ENCODE measurements around the gene NOL6. TPM values are rescaled to one million over a fixed set of nuclear protein-coding genes. Genes with fewer than 3 reads are reported as not detected.

The NOL6 gene
- polyA plus RNA-seq, 1 experiment, result 34.7 TPM

DNA sequence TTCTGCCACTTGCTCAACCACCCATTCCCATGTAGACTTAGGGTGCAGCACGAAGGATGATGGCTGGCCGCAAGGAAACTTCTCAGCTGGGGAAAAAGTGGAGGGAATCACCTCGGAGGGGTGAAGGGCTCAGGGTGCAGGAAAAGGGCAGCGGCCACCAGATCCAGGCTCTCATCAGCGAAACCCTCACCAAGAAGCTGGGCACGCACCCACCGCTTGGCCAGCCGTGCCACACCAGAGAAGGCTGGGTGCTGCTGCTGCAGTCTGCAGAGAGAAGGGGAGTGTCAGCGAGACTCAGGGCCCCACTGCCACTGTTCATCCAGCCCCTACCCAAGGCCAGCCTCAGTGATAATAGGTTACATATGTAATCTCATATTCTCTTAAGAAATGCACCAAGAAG, 8.6 kb downstream of the NOL6 start:
- Histone ChIP-seq H3K9me3 (ENCODE audit: control insufficient read depth, insufficient read depth, low read length) (no peaks in the 10 kb centered on the region; the same call in 1 of the 2 replicates), H3K27me3 (ENCODE audit: control insufficient read depth, insufficient read depth, low read length) (no peaks in the 10 kb centered on the region), H3K27ac (ENCODE audit: low read depth, low read length) (no peak overlapping the region), H3K4me3 (ENCODE audit: low read depth, low read length) (no peak overlapping the region)
- TF ChIP-seq, protein P1, sequence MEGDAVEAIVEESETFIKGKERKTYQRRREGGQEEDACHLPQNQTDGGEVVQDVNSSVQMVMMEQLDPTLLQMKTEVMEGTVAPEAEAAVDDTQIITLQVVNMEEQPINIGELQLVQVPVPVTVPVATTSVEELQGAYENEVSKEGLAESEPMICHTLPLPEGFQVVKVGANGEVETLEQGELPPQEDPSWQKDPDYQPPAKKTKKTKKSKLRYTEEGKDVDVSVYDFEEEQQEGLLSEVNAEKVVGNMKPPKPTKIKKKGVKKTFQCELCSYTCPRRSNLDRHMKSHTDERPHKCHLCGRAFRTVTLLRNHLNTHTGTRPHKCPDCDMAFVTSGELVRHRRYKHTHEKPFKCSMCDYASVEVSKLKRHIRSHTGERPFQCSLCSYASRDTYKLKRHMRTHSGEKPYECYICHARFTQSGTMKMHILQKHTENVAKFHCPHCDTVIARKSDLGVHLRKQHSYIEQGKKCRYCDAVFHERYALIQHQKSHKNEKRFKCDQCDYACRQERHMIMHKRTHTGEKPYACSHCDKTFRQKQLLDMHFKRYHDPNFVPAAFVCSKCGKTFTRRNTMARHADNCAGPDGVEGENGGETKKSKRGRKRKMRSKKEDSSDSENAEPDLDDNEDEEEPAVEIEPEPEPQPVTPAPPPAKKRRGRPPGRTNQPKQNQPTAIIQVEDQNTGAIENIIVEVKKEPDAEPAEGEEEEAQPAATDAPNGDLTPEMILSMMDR (IDR thresholded peaks at IDR 0.05; ENCODE audit: low read depth, low read length), result no peak
- no peak for DNase-seq (ENCODE audit: low read depth, low spot score)
- CTCF ChIA-PET, result interaction anchor here (1.3 to 7.9 kb wide), 5 partner anchors 9 to 178 kb away, joined by 5 to 74 read pairs (median 24); partner anchors contain the start of genes AQP3 and NOL6
- POLR2A ChIA-PET, result interaction anchor here (0.5 kb wide), 1 partner anchor 11 kb away, joined by 3 read pairs; no protein-coding TSS in a partner anchor

DNA sequence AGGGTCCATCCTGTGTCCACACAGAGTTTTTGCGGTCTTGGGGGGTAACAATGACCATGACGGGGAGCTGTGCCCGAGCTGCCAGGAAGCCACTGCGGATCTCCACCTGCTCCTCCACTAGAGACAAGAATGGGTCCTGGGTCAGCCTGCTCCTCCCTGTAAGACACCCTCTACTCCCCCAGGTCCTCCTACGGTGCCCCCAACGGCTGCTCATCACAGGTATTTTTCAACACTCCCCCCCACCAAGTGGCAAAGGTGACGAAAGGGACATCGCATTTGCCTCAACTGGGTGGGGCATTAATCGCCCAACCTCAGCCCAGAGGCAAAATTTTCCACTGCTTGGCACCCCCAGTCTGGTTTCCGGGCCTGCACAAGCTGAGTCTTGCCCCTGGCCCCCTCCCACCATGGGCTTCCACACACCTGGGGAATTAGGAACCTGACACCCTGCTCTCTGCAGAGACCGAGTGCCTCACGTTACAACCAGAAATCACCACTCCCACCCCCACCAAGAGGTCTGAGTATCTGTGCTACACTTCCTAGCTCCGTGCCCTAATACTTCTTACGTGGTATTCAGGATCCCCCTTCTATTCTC, 9.6 kb downstream of the NOL6 start:
- TF ChIP-seq, protein P1 (IDR thresholded peaks at IDR 0.05; ENCODE audit: low read depth, low read length), result no peak
- no peak overlapping the region for H3K27ac ChIP-seq (ENCODE audit: low read depth, low read length)
- ChIA-PET POLR2A (interaction anchor here (0.6 kb wide), 1 partner anchor 9 kb away, joined by 5 read pairs; no protein-coding TSS in a partner anchor), CTCF (interaction anchor here (1.1 to 7.9 kb wide), 5 partner anchors 10 to 178 kb away, joined by 4 to 74 read pairs (median 7); partner anchors contain the start of genes AQP3 and NOL6)
- H3K4me3 ChIP-seq (ENCODE audit: low read depth, low read length), result no peak overlapping the region
- no peaks in the 10 kb centered on the region; the same call in 1 of the 2 replicates for H3K9me3 ChIP-seq (ENCODE audit: control insufficient read depth, insufficient read depth, low read length)
- H3K27me3 ChIP-seq (ENCODE audit: control insufficient read depth, insufficient read depth, low read length), result no peaks in the 10 kb centered on the region
- DNase-seq (ENCODE audit: low read depth, low spot score), result no peak

DNA sequence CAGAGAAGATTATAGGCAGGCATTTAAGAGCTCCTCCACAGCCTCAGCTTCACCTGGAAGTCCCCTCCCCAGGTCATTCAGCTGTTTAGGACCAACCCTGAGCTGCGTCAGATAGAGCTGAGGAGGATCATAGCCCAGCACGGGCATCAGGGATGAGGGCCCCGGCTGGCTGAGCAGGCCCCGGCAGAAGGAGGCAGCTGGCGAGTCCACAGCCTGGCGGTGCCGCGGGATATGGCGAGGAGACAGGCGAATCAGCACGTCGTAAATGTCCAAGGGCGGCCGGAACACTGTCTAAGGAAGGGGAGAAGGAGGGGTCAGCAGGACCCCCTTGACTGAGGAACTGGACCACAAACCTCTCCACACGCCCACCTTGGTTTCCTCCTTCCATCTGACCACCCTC, 10.6 kb downstream of the NOL6 start:
- POLR2A ChIA-PET, result interaction anchor here (0.7 to 2.0 kb wide), 2 partner anchors 9 to 11 kb away, joined by 3 to 6 read pairs; partner anchors contain the start of gene NOL6
- DNase-seq (ENCODE audit: low read depth, low spot score), result no peak
- Histone ChIP-seq H3K9me3 (ENCODE audit: control insufficient read depth, insufficient read depth, low read length) (no peaks in the 10 kb centered on the region; the same call in 1 of the 2 replicates), H3K27ac (ENCODE audit: low read depth, low read length) (no peak overlapping the region), H3K4me3 (ENCODE audit: low read depth, low read length) (no peak overlapping the region), H3K27me3 (ENCODE audit: control insufficient read depth, insufficient read depth, low read length) (no peaks in the 10 kb centered on the region)
- CTCF ChIA-PET, result interaction anchor here (0.9 to 7.9 kb wide), 4 partner anchors 10 to 89 kb away, joined by 5 to 74 read pairs (median 9); partner anchors contain the start of gene AQP3
- TF ChIP-seq, protein P1 (IDR thresholded peaks at IDR 0.05; ENCODE audit: low read depth, low read length), result no peak

DNA sequence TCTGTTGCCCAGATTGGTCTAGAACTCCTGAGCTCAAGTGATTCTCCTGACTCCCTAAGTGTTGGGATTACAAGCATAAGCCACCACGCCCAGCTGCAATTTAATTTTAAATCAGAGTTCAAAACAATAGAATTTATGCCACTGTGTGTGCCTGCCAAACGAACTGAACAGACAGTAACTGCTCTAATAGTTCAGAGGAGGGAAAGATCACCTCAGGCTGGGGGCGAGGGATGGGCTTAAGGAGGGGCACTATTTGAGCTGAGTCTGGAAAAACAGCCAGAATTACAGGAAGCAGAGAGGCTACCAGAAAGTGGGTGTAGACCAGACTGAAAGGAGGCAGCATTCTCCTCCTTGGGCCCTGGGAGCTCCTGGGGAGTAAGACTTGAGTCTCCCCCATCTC, 12.2 kb downstream of the NOL6 start:
- TF ChIP-seq, protein P1 (IDR thresholded peaks at IDR 0.05; ENCODE audit: low read depth, low read length), result no peak
- POLR2A ChIA-PET, result interaction anchor here (2.0 kb wide), 1 partner anchor 12 kb away, joined by 6 read pairs; the partner anchor contains the start of gene NOL6
- H3K9me3 ChIP-seq (ENCODE audit: control insufficient read depth, insufficient read depth, low read length), result no peaks in the 10 kb centered on the region; the same call in 1 of the 2 replicates

DNA sequence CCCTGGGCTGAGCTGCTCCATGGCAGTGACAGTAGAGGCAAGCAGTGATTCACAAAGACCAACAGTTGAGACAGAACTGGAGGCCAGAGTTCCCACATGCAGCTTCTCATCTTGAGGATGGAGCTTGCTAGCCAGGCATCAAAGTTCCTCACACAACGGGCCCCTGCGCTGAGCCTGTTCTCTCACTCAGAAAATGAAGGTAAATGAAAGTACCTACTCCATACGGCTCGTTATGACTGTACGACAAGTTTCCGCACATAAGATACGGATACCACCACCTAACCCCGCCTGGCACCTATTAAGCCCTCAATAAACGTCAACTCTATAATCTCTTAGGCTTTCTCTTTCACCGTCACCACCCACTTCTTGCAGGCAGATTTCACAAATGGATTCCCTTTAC, 12.9 kb downstream of the NOL6 start:
- DNase-seq (ENCODE audit: low read depth, low spot score), result no peak
- Histone ChIP-seq H3K27ac (ENCODE audit: low read depth, low read length) (no peak overlapping the region), H3K27me3 (ENCODE audit: control insufficient read depth, insufficient read depth, low read length) (no peaks in the 10 kb centered on the region), H3K4me3 (ENCODE audit: low read depth, low read length) (no peak overlapping the region), H3K9me3 (ENCODE audit: control insufficient read depth, insufficient read depth, low read length) (no peaks in the 10 kb centered on the region; the same call in 1 of the 2 replicates)
- TF ChIP-seq, protein P1 (IDR thresholded peaks at IDR 0.05; ENCODE audit: low read depth, low read length), result no peak
- ChIA-PET POLR2A (no interaction called here), CTCF (interaction anchor here (0.9 to 2.7 kb wide), 4 partner anchors 8 to 86 kb away, joined by 3 to 12 read pairs (median 5); partner anchors contain the start of gene AQP3)

More for the DNA sequence above, 12.2 kb downstream of the NOL6 start:
- no peak for DNase-seq (ENCODE audit: low read depth, low spot score)
- CTCF ChIA-PET, result interaction anchor here (0.9 to 2.7 kb wide), 5 partner anchors 8 to 86 kb away, joined by 3 to 12 read pairs (median 4); partner anchors contain the start of gene AQP3
- Histone ChIP-seq H3K27ac (ENCODE audit: low read depth, low read length) (no peak overlapping the region), H3K4me3 (ENCODE audit: low read depth, low read length) (no peak overlapping the region), H3K27me3 (ENCODE audit: control insufficient read depth, insufficient read depth, low read length) (no peaks in the 10 kb centered on the region)

Data from AG04450 (cell line).